SU-DHL-6 (cell line): ENCODE results near the gene HNF4A.
"Not testable (repeated sequence)": the region's sequence is repeated elsewhere in the genome, so short reads cannot be mapped to it uniquely, and the experiment has no call there.

ENCODE experiments used
- H2AFZ ChIP-seq: fragments of 200-600 bp; sonication (generic); 2 replicates; pipeline ENCODE4 v1.6.1; 2014; ENCODE audit warnings: low read depth, mild to moderate bottlenecking, moderate library complexity, mixed read lengths, antibody characterized with exemption, low read length; ENCODE audit not compliant: severe bottlenecking
- H3F3A ChIP-seq: fragments of 200-600 bp; shearing (Covaris generic); 2 replicates; pipeline ENCODE4 v1.6.0; 2016; ENCODE audit warnings: antibody characterized with exemption, mild to moderate bottlenecking; ENCODE audit not compliant: insufficient read depth
- H3K27ac ChIP-seq: fragments of 200-600 bp; sonication (generic); 2 replicates; pipeline ENCODE4 v1.5.1; 2016; ENCODE audit warnings: low read depth, mild to moderate bottlenecking, low read length, moderate library complexity, mixed read lengths
- H3K27me3 ChIP-seq: fragments of 200-600 bp; sonication (generic), shearing (Covaris generic); 2 replicates; pipeline ENCODE4 v1.6.0; 2014; ENCODE audit warnings: mild to moderate bottlenecking, low read length
- H3K36me3 ChIP-seq: fragments of 200-600 bp; sonication (generic); 2 replicates; pipeline ENCODE4 v1.6.1; 2014; ENCODE audit warnings: mild to moderate bottlenecking, low read length, mixed read lengths
- H3K4me2 ChIP-seq: fragments of 300-600, 200-600 bp; shearing (Covaris generic), sonication (generic); 2 replicates; pipeline ENCODE4 v1.6.0; 2014; ENCODE audit warnings: low read length, low read depth, mild to moderate bottlenecking; ENCODE audit not compliant: poor library complexity, severe bottlenecking
- H3K4me3 ChIP-seq: fragments of 200-600 bp; sonication (generic); 2 replicates; pipeline ENCODE4 v1.5.1; 2014; ENCODE audit warnings: antibody characterized with exemption, low read length, mild to moderate bottlenecking, mixed read lengths; ENCODE audit not compliant: insufficient read depth, poor library complexity, severe bottlenecking
- H3K79me2 ChIP-seq: fragments of 200-600 bp; sonication (generic); 2 replicates; pipeline ENCODE4 v1.6.1; 2014; ENCODE audit warnings: mild to moderate bottlenecking, low read length, moderate library complexity; ENCODE audit not compliant: insufficient read depth
- H3K9ac ChIP-seq: fragments of 200-600 bp; sonication (generic); 2 replicates; pipeline ENCODE4 v1.7.0; 2014; ENCODE audit warnings: mild to moderate bottlenecking, low read length
- H3K9me2 ChIP-seq: fragments of 200-600 bp; sonication (generic); replicated peaks from 2 replicates; pipeline ENCODE4 v1.6.1; 2014; ENCODE audit warnings: low read length; ENCODE audit not compliant: insufficient read depth
- H3K9me3 ChIP-seq: fragments of 200-600 bp; sonication (generic); 2 replicates; pipeline ENCODE4 v1.6.1; 2014; ENCODE audit warnings: low read length, mixed read lengths; ENCODE audit not compliant: insufficient read depth
- H4K20me1 ChIP-seq: fragments of 200-600 bp; sonication (generic); 2 replicates; pipeline ENCODE4 v1.6.1; 2014; ENCODE audit warnings: low read depth, mild to moderate bottlenecking, antibody characterized with exemption, low read length, moderate library complexity, mixed read lengths
- EZH2phosphoT487 ChIP-seq: fragments of 200-600 bp; sonication (generic), shearing (Covaris generic); conservative IDR thresholded peaks from 2 replicates; pipeline ENCODE4 v1.6.1; 2018; ENCODE audit warnings: mild to moderate bottlenecking, antibody characterized with exemption, low read length, moderate library complexity, mixed read lengths
- TF ChIP-seq, protein P1 (sequence below): fragments of 200-600 bp; sonication (generic); IDR thresholded peaks from one replicate; pipeline ENCODE4 v1.5.1; 2017; ENCODE audit warnings: antibody characterized with exemption, mild to moderate bottlenecking, low read length, moderate library complexity; ENCODE audit not compliant: insufficient read depth, poor library complexity, severe bottlenecking

The HNF4A gene

DNA sequence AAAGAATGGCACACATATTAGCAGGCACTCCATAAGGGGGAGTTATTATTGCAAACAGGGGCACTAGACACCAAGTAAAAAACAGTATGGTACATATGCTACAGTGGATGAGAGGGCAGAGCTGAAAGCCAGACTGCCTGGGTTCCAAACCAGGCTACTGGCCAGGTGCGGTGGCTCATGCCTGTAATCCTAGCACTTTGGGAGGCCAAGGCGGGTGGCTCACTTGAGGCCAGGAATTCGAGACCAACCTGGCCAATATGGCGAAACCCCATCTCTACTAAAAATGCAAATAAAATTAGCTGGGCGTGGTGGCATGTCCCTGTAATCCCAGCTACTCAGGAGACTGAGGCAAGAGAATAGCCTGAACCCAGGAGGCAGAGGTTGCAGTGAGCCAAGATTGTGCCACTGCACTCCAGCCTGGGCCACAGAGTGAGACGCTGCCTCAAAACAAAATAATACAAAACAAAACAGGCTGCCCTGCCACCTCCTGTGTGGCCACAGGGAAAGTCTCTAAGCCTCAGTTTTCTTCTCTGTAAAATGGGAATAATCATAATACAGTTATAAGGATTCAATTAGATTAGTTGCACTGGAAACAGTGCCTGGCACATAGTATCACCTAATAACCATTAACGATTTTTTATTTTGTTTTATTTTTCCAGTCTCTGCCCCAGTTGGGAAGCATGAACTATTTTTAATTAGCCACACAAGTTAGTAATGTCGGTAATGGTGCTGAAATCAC lies 112.7 kb downstream of the HNF4A start:
- H4K20me1 ChIP-seq: no peaks in the 10 kb centered on the region
- no peak overlapping the region for H2AFZ ChIP-seq
- H3K27ac ChIP-seq: no peak overlapping the region
- H3K4me2 ChIP-seq: no peak overlapping the region
- H3K9me3 ChIP-seq: no peaks in the 10 kb centered on the region
- no peak overlapping the region for H3K9ac ChIP-seq
- no peaks in the 10 kb centered on the region for H3K36me3 ChIP-seq
- H3F3A ChIP-seq: no peaks in the 10 kb centered on the region
- H3K27me3 ChIP-seq: no peaks in the 10 kb centered on the region
- H3K9me2 ChIP-seq: no peaks in the 10 kb centered on the region
- TF ChIP-seq, protein P1, sequence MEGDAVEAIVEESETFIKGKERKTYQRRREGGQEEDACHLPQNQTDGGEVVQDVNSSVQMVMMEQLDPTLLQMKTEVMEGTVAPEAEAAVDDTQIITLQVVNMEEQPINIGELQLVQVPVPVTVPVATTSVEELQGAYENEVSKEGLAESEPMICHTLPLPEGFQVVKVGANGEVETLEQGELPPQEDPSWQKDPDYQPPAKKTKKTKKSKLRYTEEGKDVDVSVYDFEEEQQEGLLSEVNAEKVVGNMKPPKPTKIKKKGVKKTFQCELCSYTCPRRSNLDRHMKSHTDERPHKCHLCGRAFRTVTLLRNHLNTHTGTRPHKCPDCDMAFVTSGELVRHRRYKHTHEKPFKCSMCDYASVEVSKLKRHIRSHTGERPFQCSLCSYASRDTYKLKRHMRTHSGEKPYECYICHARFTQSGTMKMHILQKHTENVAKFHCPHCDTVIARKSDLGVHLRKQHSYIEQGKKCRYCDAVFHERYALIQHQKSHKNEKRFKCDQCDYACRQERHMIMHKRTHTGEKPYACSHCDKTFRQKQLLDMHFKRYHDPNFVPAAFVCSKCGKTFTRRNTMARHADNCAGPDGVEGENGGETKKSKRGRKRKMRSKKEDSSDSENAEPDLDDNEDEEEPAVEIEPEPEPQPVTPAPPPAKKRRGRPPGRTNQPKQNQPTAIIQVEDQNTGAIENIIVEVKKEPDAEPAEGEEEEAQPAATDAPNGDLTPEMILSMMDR: no peak
- no peak for TF ChIP-seq EZH2phosphoT487
- no peaks in the 10 kb centered on the region for H3K79me2 ChIP-seq
- no peak overlapping the region for H3K4me3 ChIP-seq

DNA sequence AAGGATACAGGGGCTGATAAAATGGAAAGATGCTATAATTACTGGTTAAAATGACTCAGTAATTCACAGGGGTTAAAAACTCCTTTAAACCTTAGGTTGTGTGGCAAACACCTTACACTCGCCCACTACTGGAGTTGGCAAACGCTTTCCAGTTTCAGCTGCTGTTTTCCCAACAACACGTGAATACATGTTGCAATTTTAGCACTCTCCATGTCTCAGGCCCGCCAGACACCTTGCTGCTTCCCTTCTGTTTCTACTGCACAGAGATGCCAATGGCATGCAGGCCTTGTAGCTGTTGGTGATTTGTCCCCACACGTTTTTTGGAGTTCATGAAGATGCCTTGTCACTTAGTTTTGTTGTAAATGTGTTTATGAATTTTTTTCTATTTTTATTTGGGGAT lies 114.8 kb downstream of the HNF4A start:
- Histone ChIP-seq H3K9me2 (no peaks in the 10 kb centered on the region), H3K36me3 (no peaks in the 10 kb centered on the region)

DNA sequence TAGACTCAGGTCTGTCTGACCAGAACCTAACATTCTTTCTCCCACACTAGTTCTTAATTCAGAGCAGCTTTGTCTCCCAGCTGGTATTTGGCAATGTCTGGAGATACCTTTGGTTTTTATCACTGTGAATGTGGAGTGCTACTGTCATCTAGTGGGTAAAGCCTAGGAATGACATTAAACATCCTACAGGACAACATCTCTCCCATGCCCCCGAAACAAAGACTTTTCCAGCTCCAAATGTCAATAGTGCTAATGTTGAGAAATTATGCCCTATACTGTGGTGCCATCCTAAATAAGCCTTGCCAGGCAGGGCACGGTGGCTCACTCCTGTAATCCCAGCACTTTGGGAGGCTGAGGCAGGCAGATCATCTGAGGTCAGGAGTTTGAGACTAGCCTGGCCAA lies 116.0 kb downstream of the HNF4A start:
- H3K27ac ChIP-seq: no peak overlapping the region
- no peaks in the 10 kb centered on the region for H3F3A ChIP-seq
- H3K27me3 ChIP-seq: no peaks in the 10 kb centered on the region
- peaks cover 6% of the 10 kb centered on the region for H3K79me2 ChIP-seq
- TF ChIP-seq EZH2phosphoT487: no peak
- TF ChIP-seq, protein P1: no peak
- H3K4me3 ChIP-seq: no peak overlapping the region
- H3K9me2 ChIP-seq: no peaks in the 10 kb centered on the region
- no peak overlapping the region for H3K9ac ChIP-seq
- H3K36me3 ChIP-seq: no peaks in the 10 kb centered on the region
- H4K20me1 ChIP-seq: no peaks in the 10 kb centered on the region
- no peak overlapping the region for H3K4me2 ChIP-seq
- H3K9me3 ChIP-seq: no peaks in the 10 kb centered on the region
- H2AFZ ChIP-seq: no peak overlapping the region

More for the DNA sequence above, 114.8 kb downstream of the HNF4A start:
- no peak overlapping the region for H3K27ac ChIP-seq
- TF ChIP-seq, protein P1: no peak
- TF ChIP-seq EZH2phosphoT487: no peak
- no peaks in the 10 kb centered on the region for H3K9me3 ChIP-seq
- no peaks in the 10 kb centered on the region for H4K20me1 ChIP-seq
- no peak overlapping the region for H3K4me2 ChIP-seq
- no peaks in the 10 kb centered on the region for H3K27me3 ChIP-seq
- no peak overlapping the region for H3K9ac ChIP-seq
- no peaks in the 10 kb centered on the region for H3F3A ChIP-seq
- no peak overlapping the region for H2AFZ ChIP-seq
- H3K79me2 ChIP-seq: no peaks in the 10 kb centered on the region
- no peak overlapping the region for H3K4me3 ChIP-seq

DNA sequence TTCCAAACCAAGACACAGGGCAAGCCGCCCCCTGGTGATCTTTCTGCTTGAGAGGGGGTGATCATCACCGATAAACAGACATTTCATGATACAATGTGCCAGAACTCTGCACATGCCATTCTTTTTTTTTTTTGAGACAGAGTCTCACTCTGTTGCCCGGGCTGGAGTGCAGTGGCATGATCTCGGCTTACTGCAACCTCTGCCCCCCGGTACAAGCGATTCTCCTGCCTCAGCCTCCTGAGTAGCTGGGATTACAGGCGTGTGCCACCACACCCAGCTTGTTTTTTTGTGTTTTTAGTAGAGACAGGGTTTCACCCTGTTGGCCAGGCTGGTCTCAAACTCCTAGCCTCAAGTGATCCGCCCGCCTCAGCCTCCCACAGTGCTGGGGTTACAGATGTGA lies 116.8 kb downstream of the HNF4A start:
- not testable (repeated sequence) for H3K27me3 ChIP-seq, H3F3A ChIP-seq, H3K9me2 ChIP-seq, H3K4me2 ChIP-seq, H3K9ac ChIP-seq, H3K4me3 ChIP-seq, H2AFZ ChIP-seq, H3K36me3 ChIP-seq, H4K20me1 ChIP-seq, H3K9me3 ChIP-seq, H3K27ac ChIP-seq
- peaks cover 14% of the 10 kb centered on the region for H3K79me2 ChIP-seq
